GM21515 (cell line): ENCODE data around the gene EIF3I.

Experiments used
- ATAC-seq: cut with Tn5 transposase; IDR thresholded peaks from one replicate; pipeline ENCODE4 v1.9.1; 2021; ENCODE audit not compliant: unreplicated experiment

EIF3I gene

GRCh38 chr1:32263744-32264143 is 41.5 kb downstream of the EIF3I start:
- no peak for ATAC-seq

- no peak for ATAC-seq
Measured at GRCh38 chr1:32265846-32266245, 43.6 kb downstream of the EIF3I start.

- no peak for ATAC-seq
Measured at GRCh38 chr1:32266921-32267591, 44.8 kb downstream of the EIF3I start.

- no peak for ATAC-seq
Measured at GRCh38 chr1:32269744-32270143, 47.5 kb downstream of the EIF3I start.

DNA sequence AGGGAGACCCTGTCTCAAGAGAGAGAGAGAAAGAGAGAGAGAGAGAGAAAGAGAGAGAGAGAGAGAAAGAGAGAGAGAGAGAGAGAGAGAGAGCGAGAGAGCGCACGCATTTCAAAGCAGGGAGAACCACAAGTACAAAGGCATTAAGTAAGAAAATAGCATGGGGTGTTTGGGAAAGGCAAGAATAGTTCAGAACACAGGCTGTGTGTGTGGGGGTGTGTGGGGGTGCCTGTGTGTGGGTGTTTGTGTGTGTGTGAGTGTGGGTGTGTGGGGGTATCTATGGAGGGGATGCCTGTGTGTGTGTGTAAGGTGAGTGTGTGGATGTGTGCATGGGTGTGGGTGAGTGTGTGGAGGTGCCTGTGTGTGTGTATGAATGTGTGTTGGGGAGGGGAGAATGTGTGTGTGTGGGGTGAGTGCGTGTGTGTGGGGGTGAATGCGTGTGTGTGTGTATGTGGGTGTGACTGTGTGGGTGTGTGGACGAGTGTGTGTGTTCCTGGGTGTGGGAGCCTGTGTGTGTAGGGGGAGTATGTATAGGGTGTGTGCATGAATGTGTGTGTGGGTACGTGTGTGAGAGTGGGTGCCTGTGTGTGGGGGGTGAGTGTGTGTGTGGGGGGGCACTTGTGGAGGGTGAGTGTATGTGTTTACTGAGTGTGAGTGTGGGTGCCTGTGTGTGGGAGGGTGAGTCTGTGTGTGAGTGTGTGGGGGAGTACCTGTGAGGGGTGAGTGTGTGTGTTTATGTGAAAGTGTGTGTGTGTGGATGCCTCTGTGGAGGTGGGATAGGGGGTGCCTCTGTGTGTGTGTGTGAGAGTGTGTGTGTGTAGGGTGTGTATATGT is 50.6 kb downstream of the EIF3I start:
- no peak for ATAC-seq

DNA sequence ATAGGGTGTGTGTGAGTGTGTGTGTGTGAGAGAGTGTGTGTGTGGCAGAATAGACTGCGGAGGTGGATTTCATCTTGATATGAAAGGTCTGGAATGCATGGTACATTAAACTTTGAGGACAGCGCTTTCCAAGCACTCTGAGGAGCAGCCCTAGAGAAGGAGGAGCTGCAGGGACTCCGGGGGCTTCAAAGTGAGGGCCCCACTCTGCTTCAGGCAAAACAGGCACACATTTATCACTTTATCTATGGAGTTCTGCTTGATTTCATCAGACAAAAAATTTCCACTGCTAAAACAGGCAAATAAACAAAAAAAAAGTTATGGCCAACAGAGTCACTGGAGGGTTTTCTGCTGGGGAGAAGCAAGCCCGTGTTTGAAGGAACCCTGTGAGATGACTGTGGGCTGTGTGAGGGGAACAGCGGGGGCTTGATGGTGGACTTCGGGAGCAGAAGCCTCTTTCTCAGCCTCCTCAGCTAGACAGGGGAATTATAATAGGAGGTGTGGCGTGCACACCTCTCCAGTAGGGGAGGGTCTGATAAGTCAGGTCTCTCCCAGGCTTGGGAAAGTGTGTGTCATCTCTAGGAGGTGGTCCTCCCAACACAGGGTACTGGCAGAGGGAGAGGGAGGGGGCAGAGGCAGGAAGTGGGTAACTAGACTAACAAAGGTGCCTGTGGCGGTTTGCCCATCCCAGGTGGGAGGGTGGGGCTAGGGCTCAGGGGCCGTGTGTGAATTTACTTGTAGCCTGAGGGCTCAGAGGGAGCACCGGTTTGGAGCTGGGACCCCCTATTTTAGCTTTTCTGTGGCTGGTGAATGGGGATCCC is 51.4 kb downstream of the EIF3I start:
- ATAC-seq = no peak

- no peak for ATAC-seq
Measured at GRCh38 chr1:32274646-32275340, 52.6 kb downstream of the EIF3I start.

GRCh38 chr1:32275424-32275823 is 53.2 kb downstream of the EIF3I start:
- ATAC-seq = no peak

DNA sequence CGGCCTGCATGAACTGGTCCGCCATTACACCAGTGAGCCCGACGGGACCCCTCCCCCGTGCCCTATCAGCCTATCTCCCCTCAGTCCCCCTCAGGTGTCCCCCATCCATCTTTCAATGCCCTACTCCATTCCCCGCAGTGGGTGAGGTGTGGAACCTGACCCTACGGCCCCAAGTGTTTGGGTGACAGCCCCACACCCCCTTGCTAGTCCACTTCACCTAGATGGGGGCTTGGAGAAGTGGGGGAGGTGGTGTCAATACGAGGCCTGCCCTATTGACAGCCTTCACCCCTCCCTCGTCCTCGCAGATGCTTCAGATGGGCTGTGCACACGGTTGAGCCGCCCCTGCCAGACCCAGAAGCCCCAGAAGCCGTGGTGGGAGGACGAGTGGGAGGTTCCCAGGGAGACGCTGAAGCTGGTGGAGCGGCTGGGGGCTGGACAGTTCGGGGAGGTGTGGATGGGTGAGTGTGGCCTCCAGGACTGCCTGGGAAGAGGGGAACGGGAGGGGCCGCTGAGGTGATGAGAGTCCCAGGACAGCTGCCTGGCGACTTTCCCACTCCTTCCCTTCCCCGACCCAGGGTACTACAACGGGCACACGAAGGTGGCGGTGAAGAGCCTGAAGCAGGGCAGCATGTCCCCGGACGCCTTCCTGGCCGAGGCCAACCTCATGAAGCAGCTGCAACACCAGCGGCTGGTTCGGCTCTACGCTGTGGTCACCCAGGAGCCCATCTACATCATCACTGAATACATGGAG is 54.0 kb downstream of the EIF3I start:
- no peak for ATAC-seq
